Rectal smooth muscle tissue (tissue), 1 donor: ENCODE measurements around the gene PRTN3.
A peak's percentile ranks its signal among the peaks of the same experiment; 100 is the strongest.
"Not testable (repeated sequence)": the region's sequence is repeated elsewhere in the genome, so short reads cannot be mapped to it uniquely, and the experiment has no call there.

Experiments used
- H3K27ac ChIP-seq: one replicate; pipeline ENCODE4 v1.7.0; 2013; ENCODE audit warnings: low read depth, low read length, inconsistent platforms
- H3K27me3 ChIP-seq: one replicate; pipeline ENCODE4 v1.7.0; 2013; ENCODE audit warnings: low read length; ENCODE audit not compliant: control insufficient read depth, insufficient read depth
- H3K36me3 ChIP-seq: one replicate; pipeline ENCODE4 v1.7.0; 2013; ENCODE audit warnings: low read length; ENCODE audit not compliant: control insufficient read depth, insufficient read depth
- H3K4me1 ChIP-seq: one replicate; pipeline ENCODE4 v1.7.0; 2013; ENCODE audit warnings: low read length; ENCODE audit not compliant: control insufficient read depth, insufficient read depth
- H3K4me3 ChIP-seq: one replicate; pipeline ENCODE4 v1.7.0; 2013; ENCODE audit warnings: low read length
- H3K9ac ChIP-seq: one replicate; pipeline ENCODE4 v1.7.0; 2013; ENCODE audit warnings: low read length

Gene PRTN3

GRCh38 chr19:871446-872265 is 30.9 kb downstream of the PRTN3 start:
- Histone ChIP-seq H3K9ac (peak overlapping the region; percentile 30), H3K27ac (peak overlapping the region; percentile 91), H3K36me3 (peaks cover 10% of the 10 kb centered on the region), H3K4me1 (peaks cover 18% of the 10 kb centered on the region), H3K4me3 (peak overlapping the region; percentile 32), H3K27me3 (no peaks in the 10 kb centered on the region)

GRCh38 chr19:872266-872951 is 31.6 kb downstream of the PRTN3 start:
- H3K27me3 ChIP-seq, result no peaks in the 10 kb centered on the region
- H3K27ac ChIP-seq, result peak overlapping the region; percentile 91
- H3K9ac ChIP-seq, result peak overlapping the region; percentile 30
- H3K4me1 ChIP-seq, result peaks cover 18% of the 10 kb centered on the region
- peak overlapping the region; percentile 32 for H3K4me3 ChIP-seq
- peaks cover 12% of the 10 kb centered on the region for H3K36me3 ChIP-seq

GRCh38 chr19:873084-873483 is 32.3 kb downstream of the PRTN3 start:
- H3K4me3 ChIP-seq, result no peak overlapping the region
- H3K27me3 ChIP-seq, result no peaks in the 10 kb centered on the region
- no peak overlapping the region for H3K27ac ChIP-seq
- H3K36me3 ChIP-seq, result peaks cover 11% of the 10 kb centered on the region
- no peak overlapping the region for H3K9ac ChIP-seq
- peaks cover 18% of the 10 kb centered on the region for H3K4me1 ChIP-seq

GRCh38 chr19:873561-874041 is 32.8 kb downstream of the PRTN3 start:
- Histone ChIP-seq H3K27ac (no peak overlapping the region), H3K4me3 (no peak overlapping the region), H3K9ac (no peak overlapping the region), H3K27me3 (no peaks in the 10 kb centered on the region), H3K36me3 (peaks cover 11% of the 10 kb centered on the region), H3K4me1 (peaks cover 15% of the 10 kb centered on the region)

GRCh38 chr19:875265-875879 is 34.6 kb downstream of the PRTN3 start:
- Histone ChIP-seq H3K4me3 (no peak overlapping the region), H3K9ac (no peak overlapping the region), H3K36me3 (peaks cover 15% of the 10 kb centered on the region), H3K4me1 (peaks cover 9% of the 10 kb centered on the region), H3K27me3 (no peaks in the 10 kb centered on the region), H3K27ac (no peak overlapping the region)

GRCh38 chr19:876089-876488 is 35.3 kb downstream of the PRTN3 start:
- no peak overlapping the region for H3K9ac ChIP-seq
- H3K27me3 ChIP-seq, result no peaks in the 10 kb centered on the region
- no peak overlapping the region for H3K4me3 ChIP-seq
- H3K27ac ChIP-seq, result no peak overlapping the region
- peaks cover 17% of the 10 kb centered on the region for H3K36me3 ChIP-seq
- peaks cover 9% of the 10 kb centered on the region for H3K4me1 ChIP-seq

- Histone ChIP-seq H3K4me1 (peaks cover 4% of the 10 kb centered on the region), H3K27ac (no peak overlapping the region), H3K36me3 (peaks cover 21% of the 10 kb centered on the region), H3K27me3 (no peaks in the 10 kb centered on the region), H3K9ac (no peak overlapping the region), H3K4me3 (no peak overlapping the region)
Measured at GRCh38 chr19:876780-877314, 36.0 kb downstream of the PRTN3 start.

GRCh38 chr19:877992-878660 is 37.3 kb downstream of the PRTN3 start:
- H3K27me3 ChIP-seq, result not testable (repeated sequence)

GRCh38 chr19:878751-879561 is 38.2 kb downstream of the PRTN3 start:
- H3K4me3 ChIP-seq, H3K27me3 ChIP-seq, H3K27ac ChIP-seq, H3K9ac ChIP-seq, H3K4me1 ChIP-seq: not testable (repeated sequence)
- H3K36me3 ChIP-seq, result peaks cover 28% of the 10 kb centered on the region

More at GRCh38 chr19:877992-878660, 37.3 kb downstream of the PRTN3 start:
- H3K36me3 ChIP-seq, result peaks cover 27% of the 10 kb centered on the region
- H3K9ac ChIP-seq, H3K27ac ChIP-seq, H3K4me1 ChIP-seq, H3K4me3 ChIP-seq: not testable (repeated sequence)

GRCh38 chr19:879711-880438 is 39.1 kb downstream of the PRTN3 start:
- Histone ChIP-seq H3K27ac (no peak overlapping the region), H3K27me3 (no peaks in the 10 kb centered on the region), H3K9ac (no peak overlapping the region), H3K4me1 (no peaks in the 10 kb centered on the region), H3K36me3 (peaks cover 27% of the 10 kb centered on the region), H3K4me3 (no peak overlapping the region)
